Measurements from ENCODE around the gene C10orf90. TPM values are rescaled to one million over a fixed set of nuclear protein-coding genes. Genes with fewer than 3 reads are reported as not detected.

Gene C10orf90
- total and polyA plus RNA-seq, 7 donors, result 0.03 to 1.1 (median 0.33) TPM; not detected in 4

DNA sequence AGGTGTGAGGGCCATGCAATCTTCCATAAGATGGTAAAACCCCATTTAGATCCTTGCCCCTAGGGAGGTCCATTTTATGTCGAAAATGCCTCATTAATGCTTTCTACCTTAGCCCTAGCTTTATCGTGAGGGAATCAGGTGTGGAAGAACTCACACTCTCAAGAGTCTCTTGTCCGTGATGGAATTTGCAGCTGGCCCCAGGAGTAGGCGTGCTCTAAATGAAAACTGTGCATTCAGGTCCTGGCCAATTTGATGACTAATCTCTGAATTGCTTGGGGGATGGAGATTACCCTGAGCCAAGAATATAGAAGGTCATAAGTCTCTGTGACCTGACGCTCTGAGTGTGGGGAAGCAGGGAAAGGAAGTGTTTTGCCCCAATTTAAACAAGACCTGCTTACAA, 6.6 kb downstream of the C10orf90 start:
- peak overlapping the region in 2 of 4 donors; percentile 5 to 53 for H3K27ac ChIP-seq
- no peak overlapping the region for H3K4me3 ChIP-seq
- TF ChIP-seq EP300 (IDR thresholded peaks at IDR 0.05) (no peak), POLR2AphosphoS5 (IDR thresholded peaks at IDR 0.05) (peak in 1 of 4 donors; percentile 5), POLR2A (IDR thresholded peaks at IDR 0.05) (no peak)
- TF ChIP-seq, protein P1, sequence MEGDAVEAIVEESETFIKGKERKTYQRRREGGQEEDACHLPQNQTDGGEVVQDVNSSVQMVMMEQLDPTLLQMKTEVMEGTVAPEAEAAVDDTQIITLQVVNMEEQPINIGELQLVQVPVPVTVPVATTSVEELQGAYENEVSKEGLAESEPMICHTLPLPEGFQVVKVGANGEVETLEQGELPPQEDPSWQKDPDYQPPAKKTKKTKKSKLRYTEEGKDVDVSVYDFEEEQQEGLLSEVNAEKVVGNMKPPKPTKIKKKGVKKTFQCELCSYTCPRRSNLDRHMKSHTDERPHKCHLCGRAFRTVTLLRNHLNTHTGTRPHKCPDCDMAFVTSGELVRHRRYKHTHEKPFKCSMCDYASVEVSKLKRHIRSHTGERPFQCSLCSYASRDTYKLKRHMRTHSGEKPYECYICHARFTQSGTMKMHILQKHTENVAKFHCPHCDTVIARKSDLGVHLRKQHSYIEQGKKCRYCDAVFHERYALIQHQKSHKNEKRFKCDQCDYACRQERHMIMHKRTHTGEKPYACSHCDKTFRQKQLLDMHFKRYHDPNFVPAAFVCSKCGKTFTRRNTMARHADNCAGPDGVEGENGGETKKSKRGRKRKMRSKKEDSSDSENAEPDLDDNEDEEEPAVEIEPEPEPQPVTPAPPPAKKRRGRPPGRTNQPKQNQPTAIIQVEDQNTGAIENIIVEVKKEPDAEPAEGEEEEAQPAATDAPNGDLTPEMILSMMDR (IDR thresholded peaks at IDR 0.05), result no peak
- H3K4me1 ChIP-seq, result peaks cover 0 to 5% (median 0%) of the 10 kb centered on the region in 4 donors
- H3K9me3 ChIP-seq, result no peaks in the 10 kb centered on the region
- intact Hi-C loops (cut with DNase I), result no loop called here
- no peaks in the 10 kb centered on the region for H3K36me3 ChIP-seq
- 65 to 68% methylated on average over 5 of the region's 5 CpGs for whole genome bisulfite sequencing, 2 donors
- no peaks in the 10 kb centered on the region for H3K27me3 ChIP-seq
- no peak for DNase-seq

DNA sequence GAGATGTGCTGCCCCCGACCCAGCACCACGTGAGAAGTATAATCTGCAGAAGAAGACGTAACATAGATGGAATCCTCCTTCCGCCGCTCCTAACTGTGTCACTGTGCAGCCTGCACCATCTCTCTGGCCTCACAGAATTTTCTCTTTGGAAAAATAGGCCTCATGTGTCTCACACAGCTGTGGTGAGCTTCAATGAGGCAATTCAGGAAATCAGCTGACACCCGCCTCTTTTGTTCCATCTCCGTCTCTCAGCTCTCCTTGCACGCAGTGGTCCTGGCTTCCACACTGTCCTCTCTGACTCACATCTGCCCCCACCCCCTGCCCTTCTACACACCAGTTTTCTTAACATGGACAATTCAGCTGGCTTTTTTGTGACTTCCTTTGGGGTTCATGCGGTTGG, 7.2 kb downstream of the C10orf90 start:
- H3K27ac ChIP-seq, result peak overlapping the region in 3 of 4 donors; percentile 5 to 55 (median 24)
- peak; percentile 84 for DNase-seq
- TF ChIP-seq EP300 (IDR thresholded peaks at IDR 0.05) (no peak), POLR2AphosphoS5 (IDR thresholded peaks at IDR 0.05) (peak in 2 of 4 donors; percentile 18 to 66), POLR2A (IDR thresholded peaks at IDR 0.05) (no peak)
- TF ChIP-seq, protein P1 (IDR thresholded peaks at IDR 0.05), result no peak
- intact Hi-C loops (cut with DNase I), result no loop called here
- H3K9me3 ChIP-seq, result no peaks in the 10 kb centered on the region
- no peaks in the 10 kb centered on the region for H3K27me3 ChIP-seq
- no peak overlapping the region for H3K4me3 ChIP-seq
- 75 to 83% methylated on average over 9 of the region's 9 CpGs for WGBS, 2 donors
- no peaks in the 10 kb centered on the region for H3K36me3 ChIP-seq
- H3K4me1 ChIP-seq, result peaks cover 0 to 5% (median 0%) of the 10 kb centered on the region in 4 donors

DNA sequence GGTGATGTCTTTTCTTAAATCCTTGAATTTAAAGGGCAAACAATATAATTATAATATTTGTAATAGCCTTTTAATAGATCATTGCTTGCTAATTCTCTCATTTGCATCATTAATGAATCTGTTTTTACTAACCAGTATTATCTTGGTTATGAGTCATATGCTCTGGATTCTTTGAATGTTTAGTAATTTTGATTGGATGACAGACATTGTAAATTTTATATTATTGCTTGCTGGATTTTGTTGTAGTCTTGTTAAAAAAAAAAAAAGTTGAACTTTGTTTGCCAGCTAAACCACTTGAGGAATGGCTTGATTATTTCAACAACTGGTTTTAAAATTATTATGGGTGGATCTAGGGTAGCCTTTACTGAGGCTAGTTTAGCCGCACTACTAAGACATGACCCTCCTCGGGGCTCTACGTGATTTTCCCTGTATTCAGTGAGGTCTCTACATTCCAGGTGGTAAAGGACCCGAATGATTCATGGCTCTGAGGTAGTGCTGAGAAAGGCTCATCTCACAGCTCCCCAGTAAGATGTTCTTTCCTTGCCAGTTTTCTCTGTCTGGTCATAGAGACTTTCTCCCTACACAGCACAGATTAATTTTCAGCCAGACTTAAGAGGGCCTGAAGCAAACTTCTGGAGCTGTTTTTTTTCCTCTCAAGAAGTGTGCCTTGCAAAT, 8.5 kb downstream of the C10orf90 start:
- intact Hi-C loops (cut with DNase I), result no loop called here
- WGBS, 2 donors, result 70 to 80% methylated on average over 4 of the region's 4 CpGs
- Histone ChIP-seq H3K9me3 (no peaks in the 10 kb centered on the region), H3K36me3 (no peaks in the 10 kb centered on the region), H3K4me1 (peaks cover 0 to 5% (median 0%) of the 10 kb centered on the region in 4 donors), H3K27me3 (no peaks in the 10 kb centered on the region), H3K4me3 (no peak overlapping the region), H3K27ac (peak overlapping the region in 1 of 4 donors; percentile 55)
- no peak for DNase-seq
- no peak for TF ChIP-seq POLR2A (IDR thresholded peaks at IDR 0.05)
- TF ChIP-seq POLR2AphosphoS5 (IDR thresholded peaks at IDR 0.05), result no peak
- TF ChIP-seq, protein P1 (IDR thresholded peaks at IDR 0.05), result no peak
- TF ChIP-seq EP300 (IDR thresholded peaks at IDR 0.05), result no peak

DNA sequence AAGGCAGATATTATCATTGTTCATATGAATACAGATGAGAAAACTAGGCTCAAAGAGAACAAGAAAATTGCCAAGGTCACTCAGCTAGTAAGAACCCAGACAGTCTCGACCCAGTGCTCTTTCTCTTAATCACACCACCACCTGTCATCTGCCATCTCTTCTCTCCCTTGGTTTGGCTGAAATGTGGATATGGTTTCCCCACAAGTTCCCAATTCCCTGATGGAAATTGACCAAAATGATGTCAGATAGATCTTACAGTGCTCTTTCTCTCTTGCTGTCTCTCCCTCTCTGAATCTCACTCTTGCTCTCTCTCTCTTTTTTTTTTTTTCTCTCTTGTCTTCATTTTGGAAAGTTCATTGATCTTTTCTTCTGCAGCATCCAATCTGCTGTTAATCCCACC, 9.1 kb downstream of the C10orf90 start:
- H3K4me3 ChIP-seq, result no peak overlapping the region
- 53 to 75% methylated on average over 1 of the region's 1 CpG for WGBS, 2 donors
- no peaks in the 10 kb centered on the region for H3K36me3 ChIP-seq
- no peak for TF ChIP-seq POLR2A (IDR thresholded peaks at IDR 0.05)
- no peak for TF ChIP-seq EP300 (IDR thresholded peaks at IDR 0.05)
- TF ChIP-seq POLR2AphosphoS5 (IDR thresholded peaks at IDR 0.05), result no peak
- TF ChIP-seq, protein P1 (IDR thresholded peaks at IDR 0.05), result no peak
- peaks cover 0 to 5% (median 0%) of the 10 kb centered on the region in 4 donors for H3K4me1 ChIP-seq
- H3K27ac ChIP-seq, result no peak overlapping the region
- no peak for DNase-seq
- no peaks in the 10 kb centered on the region for H3K27me3 ChIP-seq
- intact Hi-C loops (cut with DNase I), result no loop called here
- H3K9me3 ChIP-seq, result no peaks in the 10 kb centered on the region
